UCSD-AML1 (cell line): ENCODE data around the gene ZMYND12.
"Not testable (repeated sequence)": the region's sequence is repeated elsewhere in the genome, so short reads cannot be mapped to it uniquely, and the experiment has no call there.

ENCODE experiments used
- DNase-seq: peaks from one replicate; lab custom pipeline; 2025; ENCODE audit not compliant: unreplicated experiment; lab: John Stamatoyannopoulos, UW

Gene ZMYND12, protein sequence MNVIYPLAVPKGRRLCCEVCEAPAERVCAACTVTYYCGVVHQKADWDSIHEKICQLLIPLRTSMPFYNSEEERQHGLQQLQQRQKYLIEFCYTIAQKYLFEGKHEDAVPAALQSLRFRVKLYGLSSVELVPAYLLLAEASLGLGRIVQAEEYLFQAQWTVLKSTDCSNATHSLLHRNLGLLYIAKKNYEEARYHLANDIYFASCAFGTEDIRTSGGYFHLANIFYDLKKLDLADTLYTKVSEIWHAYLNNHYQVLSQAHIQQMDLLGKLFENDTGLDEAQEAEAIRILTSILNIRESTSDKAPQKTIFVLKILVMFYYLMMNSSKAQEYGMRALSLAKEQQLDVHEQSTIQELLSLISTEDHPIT

DNA sequence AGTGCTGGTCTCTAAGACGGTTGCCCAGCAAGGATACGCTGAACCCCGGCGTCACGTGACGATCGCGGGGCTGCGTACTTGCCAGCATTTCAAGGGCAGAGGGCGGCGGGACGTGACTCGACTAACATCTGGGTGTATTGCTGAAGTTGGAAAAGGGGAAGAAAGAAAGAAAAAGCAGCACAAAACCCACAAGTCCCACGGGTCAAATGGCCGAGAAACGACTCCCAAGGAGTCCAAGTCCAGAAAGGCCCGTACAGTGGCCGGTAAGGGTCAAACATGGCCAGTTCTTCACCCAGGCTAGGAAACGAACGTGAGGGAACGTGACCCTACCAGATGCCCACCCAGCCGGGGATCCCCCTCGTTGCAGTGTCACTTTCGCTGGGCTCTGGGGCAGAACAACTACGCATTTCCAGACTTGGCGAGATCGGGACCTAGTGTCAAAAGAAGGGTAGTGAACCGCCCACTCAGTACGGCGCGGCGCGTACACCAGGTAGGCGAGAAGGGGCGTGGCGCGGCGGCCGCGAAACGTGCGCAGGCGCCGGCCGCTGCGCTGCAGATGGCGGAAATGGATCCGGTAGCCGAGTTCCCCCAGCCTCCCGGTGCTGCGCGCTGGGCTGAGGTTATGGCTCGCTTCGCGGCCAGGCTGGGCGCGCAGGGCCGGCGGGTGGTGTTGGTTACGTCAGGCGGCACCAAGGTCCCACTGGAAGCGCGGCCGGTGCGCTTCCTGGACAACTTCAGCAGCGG lies at the start of gene ZMYND12, which contains the start of gene PPCS:
Gene ZMYND12, minus strand, starts transcription at position 13 of the 744 bp plus-strand sequence. CDS start 25 bp downstream, outside the sequence.
Gene PPCS, plus strand, starts transcription at position 534 of the 744 bp plus-strand sequence. Its CDS starts 23 bp downstream, at position 557.
- DNase-seq, result peak; percentile 87

DNA sequence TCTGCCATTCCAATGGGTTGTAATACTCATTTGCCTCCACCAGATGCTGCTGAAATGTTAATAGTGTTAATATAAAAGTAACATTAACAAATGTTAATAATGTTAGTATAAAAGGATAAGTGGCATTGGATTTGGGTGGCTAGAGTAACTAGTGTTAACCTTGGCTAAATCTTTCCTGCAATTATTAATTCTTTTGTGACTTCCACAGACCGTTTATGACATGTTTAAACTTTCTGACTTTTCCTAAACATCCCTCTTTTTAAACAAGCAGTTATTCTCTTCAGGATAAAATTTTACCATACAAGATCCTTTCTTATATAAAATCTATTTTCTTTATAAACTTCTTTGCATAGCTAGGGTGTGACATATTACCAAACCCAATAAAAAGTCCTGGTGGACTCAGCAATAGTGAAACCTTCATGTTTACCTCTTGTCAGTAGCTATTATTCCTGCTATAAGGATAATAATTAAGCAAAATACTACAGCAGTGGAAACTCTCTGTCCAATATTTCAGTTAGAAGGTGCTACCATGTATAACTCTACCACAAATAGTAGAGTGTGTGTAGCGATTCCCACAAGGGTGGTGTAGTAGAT lies 48.8 kb upstream of the ZMYND12 start:
- DNase-seq, result no peak

DNA sequence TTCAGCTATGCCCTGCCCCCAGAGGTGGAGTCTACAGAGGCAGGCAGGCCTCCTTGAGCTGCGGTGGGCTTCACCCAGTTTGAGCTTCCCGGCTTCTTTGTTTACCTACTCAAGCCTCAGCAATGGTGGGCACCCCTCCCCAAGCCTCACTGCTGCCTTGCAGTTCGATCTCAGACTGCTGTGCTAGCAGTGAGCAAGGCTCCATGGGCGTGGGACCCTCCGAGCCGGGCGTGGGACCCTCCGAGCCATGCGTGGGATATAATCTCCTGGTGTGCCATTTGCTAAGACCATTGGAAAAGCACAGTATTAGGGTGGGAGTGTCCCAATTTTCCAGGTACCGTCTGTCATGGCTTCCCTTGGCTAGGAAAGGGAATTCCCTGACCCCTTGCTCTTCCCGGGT lies 46.2 kb upstream of the ZMYND12 start:
- DNase-seq, result not testable (repeated sequence)

DNA sequence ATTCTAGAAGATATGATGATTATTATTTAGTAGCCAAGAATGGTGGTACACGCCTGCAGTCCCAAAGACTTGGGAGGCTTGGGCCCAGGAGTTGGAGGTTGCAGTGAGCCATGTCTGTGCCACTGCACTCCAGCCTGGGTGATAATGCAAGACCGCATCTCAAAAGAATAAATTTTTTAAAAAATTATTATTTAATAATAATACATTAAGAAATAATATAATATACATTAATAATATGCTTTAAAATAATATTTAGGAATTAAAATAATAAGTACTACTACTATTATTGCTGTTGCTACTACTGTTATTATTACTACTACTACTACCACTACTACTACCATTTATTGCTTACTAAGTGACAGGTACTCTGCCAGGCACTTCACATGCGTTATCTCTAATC lies 34.4 kb upstream of the ZMYND12 start:
- DNase-seq, result no peak

DNA sequence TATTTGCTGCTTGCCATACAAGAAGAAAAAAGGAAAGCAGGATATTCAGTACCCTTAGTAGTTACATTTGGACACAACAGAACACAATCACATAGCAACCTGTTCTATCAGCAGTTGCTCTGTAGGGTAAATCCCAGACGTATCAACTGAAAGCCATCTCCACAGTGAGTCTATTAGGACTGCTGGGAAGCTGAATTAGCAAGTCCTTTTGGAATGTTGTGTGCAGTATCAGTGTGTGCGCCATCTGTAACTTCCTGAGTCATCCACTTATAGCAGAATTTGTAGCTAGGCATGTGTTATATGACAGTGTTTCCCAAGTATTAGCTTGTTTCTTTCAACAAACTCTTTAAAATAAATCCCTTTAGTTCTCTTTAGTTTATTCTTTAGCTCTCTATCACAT lies 28.6 kb upstream of the ZMYND12 start:
- DNase-seq, result no peak

DNA sequence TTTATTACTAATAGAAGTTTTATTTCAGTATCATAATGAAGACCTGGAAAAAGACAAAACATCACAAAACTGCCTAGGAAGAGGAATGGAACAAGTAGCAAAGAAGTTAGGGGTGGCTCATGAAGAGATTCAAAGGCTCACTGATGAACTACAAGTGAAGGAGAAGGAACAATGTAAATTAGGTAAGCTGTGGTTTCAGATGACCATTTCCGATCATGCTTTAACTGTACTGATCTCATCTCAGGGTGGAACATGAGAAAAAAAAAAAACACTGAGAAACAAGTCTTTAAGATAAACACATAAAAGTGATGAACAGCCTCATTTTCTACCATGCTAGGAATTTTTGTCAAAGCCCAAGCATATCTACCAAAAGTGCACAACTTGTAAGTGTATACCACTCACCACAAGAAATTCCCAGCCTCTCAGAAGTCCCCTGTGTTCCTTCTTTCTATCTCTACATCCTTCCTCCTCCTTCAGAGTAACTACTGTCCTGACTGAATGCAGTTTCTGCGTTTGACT lies 26.9 kb upstream of the ZMYND12 start:
- DNase-seq, result no peak

DNA sequence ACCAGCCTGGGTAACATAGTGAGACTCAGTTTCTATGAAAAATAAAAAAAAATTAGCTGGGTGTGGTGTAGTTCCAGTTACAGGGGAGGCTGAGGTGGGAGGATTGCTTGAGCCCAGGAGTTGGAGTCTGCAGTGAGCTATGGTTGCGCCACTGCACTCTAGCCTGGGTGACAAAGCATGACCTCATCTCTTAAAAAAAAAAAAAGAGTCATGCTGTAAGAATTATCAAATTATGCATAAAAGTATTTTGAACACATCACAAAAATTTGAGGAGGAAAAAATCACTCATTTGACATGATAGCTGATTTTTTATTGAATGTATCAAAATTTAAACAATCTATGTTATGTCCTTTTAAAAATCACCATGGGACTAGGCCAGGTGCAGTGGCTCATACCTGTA lies 25.1 kb upstream of the ZMYND12 start:
- no peak for DNase-seq

DNA sequence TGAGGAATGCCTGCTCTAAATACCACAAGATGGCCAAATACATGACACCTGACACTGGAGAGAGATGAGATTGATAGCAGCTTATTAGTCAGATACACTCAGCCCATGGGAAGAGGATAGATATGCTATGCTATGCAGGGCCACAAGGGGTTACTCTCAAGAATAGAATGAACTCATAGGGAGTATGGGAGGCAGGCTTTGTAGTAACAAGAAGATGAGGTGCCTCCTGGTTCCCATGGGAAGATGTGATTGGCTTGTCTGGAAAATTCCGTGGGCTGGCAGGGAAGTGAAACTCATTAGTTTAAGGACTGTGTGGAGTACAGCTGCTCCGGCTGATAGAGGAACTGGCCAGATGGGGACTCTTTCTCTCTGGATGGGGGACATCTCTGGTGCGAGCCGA lies 23.8 kb upstream of the ZMYND12 start:
- no peak for DNase-seq

DNA sequence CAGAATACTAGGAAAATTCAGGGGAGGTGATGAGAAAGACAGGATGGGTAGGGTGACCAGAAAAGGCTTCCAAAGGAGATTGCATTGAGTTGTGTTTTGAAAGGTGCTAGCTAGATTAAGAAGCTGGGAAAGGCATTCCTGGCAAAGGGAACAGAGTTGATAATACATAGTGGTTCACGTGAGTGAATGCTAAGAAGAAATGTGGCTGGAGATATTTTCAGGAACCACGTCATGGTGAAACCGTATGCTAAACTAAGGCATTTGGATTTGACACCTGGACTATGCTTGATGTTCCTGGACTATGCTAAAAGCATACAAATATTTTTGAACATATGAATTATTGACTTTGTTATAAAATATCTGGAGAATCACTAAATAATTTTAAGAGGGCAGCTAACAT lies 22.0 kb upstream of the ZMYND12 start:
- no peak for DNase-seq

DNA sequence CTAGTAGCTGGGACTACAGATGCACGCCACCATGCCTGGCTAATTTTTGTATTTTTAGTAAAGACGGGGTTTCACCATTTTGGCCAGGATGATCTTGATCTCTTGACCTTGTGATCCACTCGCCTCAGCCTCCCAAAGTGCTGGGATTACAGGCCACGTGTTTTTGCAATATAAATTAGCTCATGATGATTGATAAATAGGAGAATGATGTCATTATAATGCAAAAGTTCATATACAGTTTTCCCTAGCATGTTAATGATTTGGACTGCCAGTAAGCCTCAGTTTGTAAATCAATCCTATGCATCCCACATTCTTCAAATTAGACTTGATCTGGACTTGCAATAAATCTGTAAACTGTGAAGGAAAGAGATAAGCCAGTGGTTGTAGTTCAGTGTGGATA lies 21.5 kb upstream of the ZMYND12 start:
- DNase-seq, result not testable (repeated sequence)

DNA sequence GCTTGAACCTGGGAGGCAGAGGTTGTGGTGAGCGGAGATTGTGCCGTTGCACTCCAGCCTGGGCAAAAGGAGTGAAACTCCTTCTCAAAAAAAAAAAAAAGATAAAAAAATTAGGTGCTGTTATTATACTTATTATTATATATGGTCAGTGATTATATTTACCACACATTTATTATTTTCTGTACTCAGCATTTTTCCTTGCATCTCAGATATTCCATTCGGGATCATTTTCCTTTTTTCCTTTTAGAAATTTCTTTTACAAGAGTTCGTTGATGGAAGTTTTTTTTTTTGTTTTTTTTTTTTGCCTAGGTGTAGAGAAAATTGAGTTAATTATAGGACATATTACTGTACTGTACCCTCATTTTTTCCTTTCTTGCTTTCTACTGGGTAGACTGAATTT lies 20.8 kb upstream of the ZMYND12 start:
- DNase-seq, result no peak

DNA sequence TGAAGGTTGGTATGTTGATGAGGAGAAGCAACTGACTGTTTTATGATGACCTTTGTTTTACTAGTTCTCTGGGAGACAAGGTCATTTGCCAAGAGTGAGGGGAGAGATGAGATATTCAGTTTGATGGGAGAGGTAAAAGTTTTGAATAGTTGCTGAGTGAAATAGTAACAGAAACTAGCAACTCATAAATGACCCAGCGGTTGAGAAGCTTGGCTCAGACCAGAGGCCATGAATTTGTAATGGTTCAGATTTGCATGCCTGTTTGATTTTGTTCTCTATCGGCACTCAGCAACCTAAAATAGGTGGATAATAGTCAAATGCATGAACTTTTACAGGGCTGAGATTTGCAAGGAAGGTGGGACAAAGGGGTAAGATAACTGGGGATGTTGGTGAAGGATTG lies 13.9 kb upstream of the ZMYND12 start:
- DNase-seq, result no peak

DNA sequence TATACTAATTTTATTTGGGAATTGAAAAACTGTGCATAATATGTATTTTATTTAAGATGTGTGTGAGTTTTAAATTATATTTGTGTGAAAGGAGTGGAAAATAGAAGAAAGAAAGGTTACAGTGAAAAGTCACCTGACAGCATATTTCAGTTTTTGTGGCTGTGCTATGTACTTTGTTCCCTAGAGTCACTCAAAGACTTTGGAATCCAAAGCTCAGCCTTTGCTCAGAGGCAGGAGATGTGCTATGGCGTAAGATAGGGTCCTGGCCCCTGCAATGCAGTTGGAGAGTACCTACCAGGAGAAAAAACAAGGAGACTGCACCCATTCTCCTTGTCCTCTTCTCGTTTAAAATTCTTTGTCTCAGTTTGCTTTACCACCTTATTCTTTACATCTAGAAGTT lies 10.2 kb upstream of the ZMYND12 start:
- DNase-seq, result no peak

DNA sequence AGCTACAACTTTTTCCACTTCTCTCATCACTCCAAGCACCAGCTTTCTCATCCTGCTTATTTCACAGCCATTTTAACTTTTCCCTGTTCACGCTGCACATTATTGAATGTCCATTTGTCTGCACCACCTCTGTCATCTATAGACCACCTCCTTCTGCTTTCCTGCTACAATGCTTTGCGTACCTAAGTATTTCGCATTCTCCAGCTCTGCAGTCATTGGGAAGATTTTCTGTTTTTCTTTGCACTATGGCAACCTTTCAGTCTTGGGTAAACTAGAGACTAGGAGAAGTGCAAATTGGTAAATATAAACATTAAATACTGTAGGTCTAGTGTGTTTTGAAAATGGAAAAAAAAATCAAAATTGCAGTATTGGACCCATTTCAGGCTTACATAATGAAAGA lies 8.1 kb upstream of the ZMYND12 start:
- no peak for DNase-seq

DNA sequence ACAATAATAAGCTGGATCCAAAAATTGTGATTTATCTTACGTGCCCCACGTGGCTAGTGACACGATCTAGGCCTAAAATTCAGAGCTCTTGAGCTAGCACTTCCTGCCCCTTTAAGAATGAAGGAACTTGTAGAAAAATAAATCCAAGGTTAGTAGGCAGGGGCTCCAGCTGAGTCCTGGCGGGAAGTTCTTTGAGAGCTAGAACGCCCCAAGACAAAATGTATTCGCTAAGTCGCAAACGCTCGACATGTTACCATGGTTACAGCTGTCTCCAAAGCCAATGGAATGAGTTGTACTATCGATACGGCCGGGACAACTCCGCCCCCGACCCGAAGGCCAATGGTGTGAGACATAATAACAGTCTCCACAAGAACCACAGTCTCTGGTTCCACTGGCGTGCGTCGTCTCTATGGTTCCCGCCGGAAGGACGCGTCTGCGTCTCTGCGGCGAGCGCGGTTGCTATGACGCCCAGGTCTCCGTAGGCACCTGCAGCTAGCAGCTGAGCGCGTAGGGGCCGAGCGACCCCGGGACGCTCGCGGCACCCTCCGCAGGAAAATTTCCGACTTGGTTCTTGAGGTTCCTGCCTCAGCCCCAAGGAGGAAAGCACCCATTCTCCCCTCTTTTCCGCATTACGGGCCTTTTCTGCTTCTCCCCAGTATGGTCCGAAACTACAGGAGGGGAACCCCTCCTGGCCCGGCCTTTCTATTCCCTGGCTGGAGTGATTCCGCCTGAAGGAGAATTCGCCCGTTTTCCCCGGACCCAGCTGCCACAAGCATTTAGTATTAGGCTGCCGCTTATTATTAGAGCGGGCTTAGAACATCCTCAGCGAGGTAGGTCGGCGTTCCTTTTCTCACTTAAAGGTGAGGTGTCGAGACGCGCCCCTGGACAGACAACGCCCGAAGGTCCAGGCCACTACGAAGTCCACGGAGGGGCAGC lies 7.3 kb upstream of the ZMYND12 start, which contains the start of gene CCDC30:
Gene CCDC30, plus strand, starts transcription at position 459 of the 936 bp plus-strand sequence. CDS start 17,266 bp downstream, outside the sequence.
- peak; percentile 78 for DNase-seq

DNA sequence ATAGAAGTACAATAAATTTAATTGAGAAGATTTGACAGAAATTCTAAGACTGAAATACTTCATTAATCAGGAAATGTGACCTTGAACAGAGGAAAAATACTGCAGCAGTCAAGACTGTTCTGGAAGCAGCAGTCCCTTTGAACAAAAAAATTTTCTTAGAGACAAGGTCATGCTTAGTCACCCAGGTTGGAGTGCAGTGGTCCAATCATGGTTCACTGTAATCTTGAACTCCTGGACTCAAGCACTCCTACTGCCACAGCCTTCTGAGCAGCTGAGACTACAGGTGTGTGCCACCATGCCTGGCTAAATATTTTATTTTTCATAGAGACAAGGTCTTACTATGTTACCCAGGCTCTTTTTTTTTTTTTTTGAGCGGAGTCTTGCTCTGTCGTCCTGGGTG lies 5.4 kb upstream of the ZMYND12 start:
- no peak for DNase-seq

DNA sequence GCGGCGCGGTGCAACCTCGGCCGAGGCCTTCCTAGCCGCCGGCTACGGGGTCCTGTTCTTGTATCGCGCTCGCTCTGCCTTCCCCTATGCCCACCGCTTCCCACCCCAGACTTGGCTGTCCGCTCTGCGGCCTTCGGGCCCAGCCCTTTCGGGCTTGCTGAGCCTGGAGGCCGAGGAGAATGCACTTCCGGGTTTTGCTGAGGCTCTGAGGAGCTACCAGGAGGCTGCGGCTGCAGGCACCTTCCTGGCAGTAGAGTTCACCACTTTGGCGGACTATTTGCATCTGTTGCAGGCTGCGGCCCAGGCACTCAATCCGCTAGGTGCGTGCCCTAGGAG lies 900 bp upstream of the ZMYND12 start:
- peak; percentile 81 for DNase-seq

DNA sequence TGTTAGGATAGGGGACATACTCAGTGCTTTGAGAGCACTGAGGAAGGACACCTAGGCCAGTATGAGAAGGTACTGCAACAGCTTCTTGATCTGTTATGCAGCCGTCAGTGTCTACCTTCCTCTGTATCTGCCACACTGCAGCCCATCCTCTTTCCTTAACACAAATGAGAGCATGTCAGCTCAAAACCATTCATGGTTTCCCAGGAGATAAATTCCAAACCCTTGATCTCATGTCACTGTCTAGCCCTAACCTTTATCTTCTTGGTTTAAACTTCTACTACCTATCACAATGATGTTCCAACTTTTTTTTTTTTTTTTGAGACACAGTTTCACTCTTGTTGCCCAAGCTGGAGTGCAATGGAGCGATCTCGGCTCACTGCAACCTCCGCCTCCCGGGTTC lies 1.4 kb downstream of the ZMYND12 start:
- no peak for DNase-seq

DNA sequence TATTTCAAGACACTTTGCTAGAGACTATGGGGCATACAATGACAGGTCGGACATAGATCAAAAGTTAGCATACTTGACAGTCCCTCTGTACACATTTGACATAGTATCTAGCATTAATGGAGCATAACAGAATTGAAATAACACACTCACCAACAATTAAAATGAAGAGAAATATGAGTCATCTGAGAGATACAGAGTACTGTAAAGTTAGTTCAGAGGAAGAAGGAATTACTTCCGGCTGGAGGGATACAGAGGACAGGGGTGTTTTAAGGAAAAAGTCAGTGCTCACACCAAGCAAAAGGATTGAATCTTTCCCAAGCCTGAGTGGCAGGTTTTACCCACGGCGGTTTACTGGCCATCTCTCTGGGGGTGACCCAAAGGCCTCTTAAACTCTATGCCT lies 2.4 kb downstream of the ZMYND12 start:
- DNase-seq, result no peak

DNA sequence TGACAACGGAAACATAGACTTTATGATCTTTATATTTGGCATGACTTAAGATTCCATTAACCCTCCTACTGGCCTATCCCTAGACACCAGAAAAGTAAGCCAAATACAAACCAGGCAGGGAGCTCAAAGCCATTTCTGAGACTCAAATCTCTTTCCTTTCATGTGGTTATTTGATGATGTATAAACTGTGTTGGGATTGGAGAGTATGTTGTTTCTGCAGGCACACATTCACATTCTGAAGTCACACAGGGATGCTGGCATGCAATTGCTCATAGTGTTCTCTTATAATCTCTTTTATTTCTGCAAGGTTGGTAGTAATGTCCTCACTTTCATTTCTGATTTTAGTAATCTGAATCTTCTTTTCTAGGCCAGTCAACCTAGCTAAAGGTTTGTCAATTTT lies 5.8 kb downstream of the ZMYND12 start:
- no peak for DNase-seq

DNA sequence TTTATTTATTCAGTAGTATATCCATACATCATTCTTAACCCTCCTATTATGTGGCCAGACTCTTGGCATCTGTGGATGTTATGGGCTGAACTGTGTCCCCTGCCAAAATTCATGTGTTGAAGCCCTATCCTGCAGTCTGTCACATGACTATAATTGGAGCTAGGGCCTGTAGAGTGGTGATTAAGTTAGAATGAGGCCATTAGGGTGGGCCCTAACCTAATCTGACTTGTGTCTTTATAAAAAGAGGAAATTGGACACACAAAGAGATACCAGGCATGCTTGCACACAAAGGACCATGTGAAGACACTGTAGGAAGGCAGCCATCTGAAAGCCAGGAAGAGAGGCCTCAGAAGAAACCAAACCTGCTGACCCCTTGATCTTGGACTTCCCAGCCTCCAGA lies 6.6 kb downstream of the ZMYND12 start:
- DNase-seq, result no peak
